ENCODE measurements around the gene EGFLAM. TPM values are rescaled to one million over a fixed set of nuclear protein-coding genes. Genes with fewer than 3 reads are reported as not detected.

The EGFLAM gene
- total RNA-seq, 1 experiment from 2014 or later: 1.1 TPM

GRCh38 chr5:38453506-38453905, 195.1 kb downstream of the EGFLAM start:
- DNase-seq (ENCODE audit: low spot score): no peak
- no peak for ATAC-seq
- no peaks in the 10 kb centered on the region for H3K36me3 Mint-ChIP-seq
- no peak overlapping the region for H3K4me3 Mint-ChIP-seq
- H3K27me3 Mint-ChIP-seq (ENCODE audit: low read depth): no peaks in the 10 kb centered on the region
- H3K9me3 Mint-ChIP-seq: no peaks in the 10 kb centered on the region
- TF ChIP-seq AR (CRISPR knock-in tag; IDR thresholded peaks at IDR 0.05): no peak
- no peak for TF ChIP-seq KAT7 (CRISPR knock-in tag; IDR thresholded peaks at IDR 0.05; ENCODE audit: borderline replicate concordance)
- TF ChIP-seq PRDM15 (CRISPR knock-in tag; IDR thresholded peaks at IDR 0.05): no peak
- TF ChIP-seq, protein P1, sequence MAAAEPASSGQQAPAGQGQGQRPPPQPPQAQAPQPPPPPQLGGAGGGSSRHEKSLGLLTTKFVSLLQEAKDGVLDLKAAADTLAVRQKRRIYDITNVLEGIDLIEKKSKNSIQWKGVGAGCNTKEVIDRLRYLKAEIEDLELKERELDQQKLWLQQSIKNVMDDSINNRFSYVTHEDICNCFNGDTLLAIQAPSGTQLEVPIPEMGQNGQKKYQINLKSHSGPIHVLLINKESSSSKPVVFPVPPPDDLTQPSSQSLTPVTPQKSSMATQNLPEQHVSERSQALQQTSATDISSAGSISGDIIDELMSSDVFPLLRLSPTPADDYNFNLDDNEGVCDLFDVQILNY (CRISPR knock-in tag; IDR thresholded peaks at IDR 0.05): no peak
- no peak for TF ChIP-seq OVOL2 (CRISPR knock-in tag; IDR thresholded peaks at IDR 0.05; ENCODE audit: borderline replicate concordance)
- TF ChIP-seq ZNF396 (CRISPR knock-in tag; IDR thresholded peaks at IDR 0.05; ENCODE audit: borderline replicate concordance): no peak
- TF ChIP-seq ESRRA (CRISPR knock-in tag; IDR thresholded peaks at IDR 0.05; ENCODE audit: borderline replicate concordance): no peak
- no peak for TF ChIP-seq ZNF232 (CRISPR knock-in tag; IDR thresholded peaks at IDR 0.05)
- no peak for TF ChIP-seq ZSCAN18 (CRISPR knock-in tag; IDR thresholded peaks at IDR 0.05)
- TF ChIP-seq SP1 (CRISPR knock-in tag; conservative IDR thresholded peaks at IDR 0.05): no peak
- no peak for TF ChIP-seq AFF4 (CRISPR knock-in tag; IDR thresholded peaks at IDR 0.05; ENCODE audit: borderline replicate concordance)
- no peak for TF ChIP-seq MLX (CRISPR knock-in tag; IDR thresholded peaks at IDR 0.05)
- TF ChIP-seq, protein P2, sequence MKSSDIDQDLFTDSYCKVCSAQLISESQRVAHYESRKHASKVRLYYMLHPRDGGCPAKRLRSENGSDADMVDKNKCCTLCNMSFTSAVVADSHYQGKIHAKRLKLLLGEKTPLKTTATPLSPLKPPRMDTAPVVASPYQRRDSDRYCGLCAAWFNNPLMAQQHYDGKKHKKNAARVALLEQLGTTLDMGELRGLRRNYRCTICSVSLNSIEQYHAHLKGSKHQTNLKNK (CRISPR knock-in tag; IDR thresholded peaks at IDR 0.05): no peak
- TF ChIP-seq NR2C2 (CRISPR knock-in tag; IDR thresholded peaks at IDR 0.05): no peak
- TF ChIP-seq TP53 (CRISPR knock-in tag; IDR thresholded peaks at IDR 0.05): no peak
- TF ChIP-seq SMAD4 (CRISPR knock-in tag; IDR thresholded peaks at IDR 0.05): no peak
- TF ChIP-seq ATF3 (CRISPR knock-in tag; conservative IDR thresholded peaks at IDR 0.05): no peak
- H3K27ac Mint-ChIP-seq: no peak overlapping the region
- POLR2A ChIA-PET: no interaction called here
- no peaks in the 10 kb centered on the region for H3K4me1 Mint-ChIP-seq
- CTCF ChIA-PET: interaction anchor here (5.5 kb wide), 1 partner anchor 12 kb away, joined by 32 read pairs; no protein-coding TSS in a partner anchor
